ENCODE results near the gene IBTK. TPM values are rescaled to one million over a fixed set of nuclear protein-coding genes. Genes with fewer than 3 reads are reported as not detected.

The IBTK gene
- polyA plus RNA-seq, 1 donor (not counting 4 experiments of a cell fraction or from before 2014, with no cell fraction given), result 27.0 TPM

DNA sequence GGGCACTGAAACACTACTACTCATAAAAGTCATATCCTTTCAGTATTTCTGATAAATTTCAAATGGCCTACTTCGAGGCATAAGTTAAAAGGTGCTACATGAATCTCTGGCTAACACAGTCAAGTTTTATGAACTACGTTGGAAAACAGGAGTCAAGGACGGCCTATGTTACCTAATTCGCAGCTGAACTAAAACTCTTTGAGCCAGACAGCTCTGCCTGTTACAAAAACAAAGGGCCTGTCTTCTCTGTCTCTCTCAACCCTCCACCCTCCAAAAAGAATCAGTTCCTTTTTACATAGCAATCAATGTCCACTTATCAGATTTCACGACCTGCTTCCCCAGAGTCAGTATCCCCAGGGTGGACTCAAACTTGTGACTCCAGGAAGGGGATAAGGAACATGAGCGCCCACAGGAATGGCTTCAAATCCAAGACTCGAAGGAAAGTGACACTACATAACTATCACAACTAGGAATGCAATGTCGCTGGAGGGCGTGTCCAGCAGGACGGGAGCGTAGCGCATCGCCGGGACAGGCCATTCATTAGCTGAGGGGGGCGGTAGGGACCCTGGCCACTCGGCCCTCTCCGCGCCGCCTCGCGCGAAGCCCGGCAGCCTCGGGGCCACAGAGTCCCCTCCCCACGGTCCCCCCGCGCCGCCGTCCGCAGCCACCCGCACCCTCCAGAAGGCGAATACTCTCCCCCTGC, 591 bp downstream of the IBTK start:
- Histone ChIP-seq H3K4me1 (ENCODE audit: control insufficient read depth, extremely low read depth, insufficient read depth, low read length) (peaks cover 11% of the 10 kb centered on the region), H3K79me2 (ENCODE audit: control insufficient read depth, insufficient read depth, low read length) (peaks cover 52% of the 10 kb centered on the region), H3K27me3 (ENCODE audit: control insufficient read depth, extremely low read depth, insufficient read depth, low read length) (no peaks in the 10 kb centered on the region), H3K4me3 (ENCODE audit: control insufficient read depth in 2 of 3, extremely low read depth in 1 of 3, insufficient read depth in 2 of 3, low read depth in 1 of 3, low read length in 3 of 3) (peak overlapping the region; percentile 61 to 96 (median 90)), H4K20me1 (ENCODE audit: control insufficient read depth, extremely low read depth, insufficient read depth, low read length) (no peaks in the 10 kb centered on the region), H3K4me2 (ENCODE audit: control insufficient read depth, extremely low read depth, insufficient read depth, low read depth, low read length) (peak overlapping the region; percentile 72), H3K9me3 (ENCODE audit: control insufficient read depth, low read depth, low read length) (no peaks in the 10 kb centered on the region), H3K27ac (ENCODE audit: control insufficient read depth, insufficient read depth, low read length) (peak overlapping the region; percentile 82), H3K9ac (ENCODE audit: control insufficient read depth, extremely low read depth, insufficient read depth, low read length) (peak overlapping the region; percentile 78), H2AFZ (ENCODE audit: control insufficient read depth, low read length) (peak overlapping the region; percentile 27), H3K9me1 (ENCODE audit: control insufficient read depth, extremely low read depth, insufficient read depth, low read length) (no peaks in the 10 kb centered on the region), H3K36me3 (ENCODE audit: control insufficient read depth in 2 of 2, extremely low read depth in 1 of 2, insufficient read depth in 2 of 2, low read length in 2 of 2) (peaks cover 0 to 5% of the 10 kb centered on the region in 2 experiments)
- no peak for FAIRE-seq
- dilution Hi-C loops (cut with MboI; ENCODE audit: extremely low pct_ligation_motif_present, low sequenced_read_pairs), result no loop called here
- TF ChIP-seq CTCF (optimal IDR thresholded peaks at IDR 0.05 in 1 of 3, IDR thresholded peaks at IDR 0.05 in 1 of 3, conservative IDR thresholded peaks at IDR 0.05 in 1 of 3; ENCODE audit: extremely low read depth in 1 of 3, insufficient read depth in 2 of 3, low read length in 3 of 3), result no peak
- TF ChIP-seq EZH2 (IDR thresholded peaks at IDR 0.05; ENCODE audit: low read length), result no peak
- DNase-seq (ENCODE audit: low read depth, low spot score), result no peak

GRCh38 chr6:82246370-82246769, 1.2 kb downstream of the IBTK start:
- peak overlapping the region; percentile 72 for H3K4me2 ChIP-seq (ENCODE audit: control insufficient read depth, extremely low read depth, insufficient read depth, low read depth, low read length)
- peaks cover 11% of the 10 kb centered on the region for H3K4me1 ChIP-seq (ENCODE audit: control insufficient read depth, extremely low read depth, insufficient read depth, low read length)
- dilution Hi-C loops (cut with MboI; ENCODE audit: extremely low pct_ligation_motif_present, low sequenced_read_pairs), result no loop called here
- no peaks in the 10 kb centered on the region for H3K9me1 ChIP-seq (ENCODE audit: control insufficient read depth, extremely low read depth, insufficient read depth, low read length)
- H3K9me3 ChIP-seq (ENCODE audit: control insufficient read depth, low read depth, low read length), result no peaks in the 10 kb centered on the region
- peak overlapping the region; percentile 78 for H3K9ac ChIP-seq (ENCODE audit: control insufficient read depth, extremely low read depth, insufficient read depth, low read length)
- peaks cover 58% of the 10 kb centered on the region for H3K79me2 ChIP-seq (ENCODE audit: control insufficient read depth, insufficient read depth, low read length)
- H3K4me3 ChIP-seq (ENCODE audit: control insufficient read depth in 2 of 3, extremely low read depth in 1 of 3, insufficient read depth in 2 of 3, low read depth in 1 of 3, low read length in 3 of 3), result peak overlapping the region; percentile 61 to 96 (median 90)
- no peak for FAIRE-seq
- H3K27me3 ChIP-seq (ENCODE audit: control insufficient read depth, extremely low read depth, insufficient read depth, low read length), result no peaks in the 10 kb centered on the region
- no peak overlapping the region for H2AFZ ChIP-seq (ENCODE audit: control insufficient read depth, low read length)
- H3K36me3 ChIP-seq (ENCODE audit: control insufficient read depth in 2 of 2, extremely low read depth in 1 of 2, insufficient read depth in 2 of 2, low read length in 2 of 2), result peaks cover 0 to 5% of the 10 kb centered on the region in 2 experiments
- peak overlapping the region; percentile 82 for H3K27ac ChIP-seq (ENCODE audit: control insufficient read depth, insufficient read depth, low read length)
- no peak for TF ChIP-seq CTCF (optimal IDR thresholded peaks at IDR 0.05 in 1 of 3, IDR thresholded peaks at IDR 0.05 in 1 of 3, conservative IDR thresholded peaks at IDR 0.05 in 1 of 3; ENCODE audit: extremely low read depth in 1 of 3, insufficient read depth in 2 of 3, low read length in 3 of 3)
- no peak for TF ChIP-seq EZH2 (IDR thresholded peaks at IDR 0.05; ENCODE audit: low read length)
- no peaks in the 10 kb centered on the region for H4K20me1 ChIP-seq (ENCODE audit: control insufficient read depth, extremely low read depth, insufficient read depth, low read length)
- DNase-seq (ENCODE audit: low read depth, low spot score), result no peak
